Subcutaneous adipose tissue (tissue), 4 donors: Measurements from ENCODE around the gene GINS3. TPM values are rescaled to one million over a fixed set of nuclear protein-coding genes. Genes with fewer than 3 reads are reported as not detected.

Source experiments
- CTCF ChIP-seq: fragments of 450-650 bp; IDR thresholded peaks from one replicate; pipeline ENCODE4 v1.5.1; 2016; ENCODE audit warnings: low read depth, mild to moderate bottlenecking, control low read depth, antibody characterized with exemption, moderate library complexity
- small RNA-seq: library from RNA; depleted of rRNA; stranded (forward); fragments of <200 nt; gene quantifications from one replicate; pipeline ENCODE3, GENCODE V24; 2016
- total RNA-seq, 4 donors: library from RNA; depleted of rRNA; stranded (reverse); fragments of >200 nt; gene quantifications; one replicate each; pipeline ENCODE4 v1.1.0, GENCODE V29; 2016

GINS3 gene
- total RNA-seq, 4 donors from 2014 or later, result 3.9 to 11.1 (median 5.0) TPM

DNA sequence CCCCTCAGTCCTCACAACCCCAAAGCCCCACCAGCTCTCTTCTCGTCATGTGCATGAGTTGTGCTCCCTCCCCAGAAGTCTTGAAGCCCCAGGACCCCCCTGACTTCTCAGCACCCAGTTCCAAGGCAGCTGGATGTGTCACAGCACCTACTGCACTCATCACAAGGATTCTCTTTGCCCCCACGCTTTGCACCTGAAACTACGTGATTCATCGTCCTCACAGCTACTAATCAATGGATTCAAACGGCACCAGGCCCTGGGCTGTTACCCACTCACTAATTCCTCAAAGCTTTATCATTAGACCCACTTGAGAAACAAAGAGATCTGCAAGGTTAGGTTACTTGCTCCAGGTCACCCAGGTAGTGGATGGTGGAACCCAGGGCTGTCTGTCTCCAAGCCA lies 62.6 kb downstream of the GINS3 start:
- TF ChIP-seq CTCF, result no peak

Small RNAs within 50 kb of the gene (small RNA-seq; reads per million reads assigned to genes)
- gene RNU6-1110P (not detected), gene RNU6-269P (not detected)

Other genes starting within 250 kb of the GINS3 start
- gene CSNK2A2, start 194.4 kb upstream of the GINS3 start, total RNA-seq, result 10 to 100 TPM; 49.3 to 62.2 (median 55.0) TPM
- not detected for gene PRSS54, start 97.4 kb upstream of the GINS3 start, total RNA-seq
- gene NDRG4, start 107.7 kb downstream of the GINS3 start, total RNA-seq, result 100 to 1,000 TPM in 1 of 4 donors, 10 to 100 TPM in 1, 1 to 10 TPM in 2; 5.3 to 486 (median 45.8) TPM
- gene SETD6, start 123.0 kb downstream of the GINS3 start, total RNA-seq, result 10 to 100 TPM; 14.6 to 38.2 (median 19.5) TPM
- 100 to 1,000 TPM; 112 to 136 (median 113) TPM for gene CNOT1, start 237.4 kb downstream of the GINS3 start, total RNA-seq